TTC549 (cell line): Measurements from ENCODE around the gene CD84.
A peak's percentile ranks its signal among the peaks of the same experiment; 100 is the strongest.
"Not testable (repeated sequence)": the region's sequence is repeated elsewhere in the genome, so short reads cannot be mapped to it uniquely, and the experiment has no call there.

Source experiments
- FAIRE-seq: peaks from 2 replicates; lab custom pipeline; 2012; peaks lifted over from hg19 to GRCh38; lab: Jason Lieb, UNC

Gene CD84

DNA sequence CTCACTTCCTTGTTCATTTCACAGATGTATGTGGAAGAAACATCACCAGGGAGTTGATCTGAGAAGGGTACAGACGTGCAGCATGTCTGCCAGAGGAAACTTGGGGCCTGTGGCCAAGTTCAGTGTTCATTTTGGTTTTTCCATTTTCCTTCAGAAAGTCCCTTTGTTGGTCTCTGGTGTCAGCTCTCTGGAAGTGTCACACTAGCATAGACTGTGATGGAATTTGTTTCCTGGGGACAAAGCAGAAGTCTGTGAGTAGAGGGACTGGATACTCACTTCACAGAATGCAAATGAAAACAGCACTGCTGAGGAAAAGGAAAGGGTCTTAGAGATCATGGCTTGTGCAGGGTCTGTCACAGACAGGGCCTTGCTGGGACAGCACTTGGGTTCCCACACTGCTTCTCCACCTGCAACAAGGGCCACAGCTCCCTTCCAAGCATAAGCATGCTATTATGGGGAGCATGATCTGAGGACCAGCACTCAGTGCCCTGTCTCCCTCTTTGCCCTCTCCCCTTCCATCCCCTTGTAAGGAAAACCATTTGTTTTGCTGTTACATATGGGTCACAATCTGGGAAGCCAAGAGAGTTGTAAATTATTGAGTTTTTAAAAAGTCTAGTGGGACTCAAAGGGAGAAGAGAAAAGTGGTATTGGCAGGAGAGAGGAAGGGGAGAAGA is 31.4 kb upstream of the CD84 start:
- no peak for FAIRE-seq

- FAIRE-seq = no peak
Observed at GRCh38 chr1:160608941-160609340, 29.6 kb upstream of the CD84 start.

GRCh38 chr1:160608514-160608913 is 29.2 kb upstream of the CD84 start:
- FAIRE-seq = no peak

GRCh38 chr1:160608057-160608456 is 28.8 kb upstream of the CD84 start:
- no peak for FAIRE-seq

GRCh38 chr1:160607672-160608032 is 28.4 kb upstream of the CD84 start:
- no peak for FAIRE-seq

- FAIRE-seq = peak; percentile 97
Observed at GRCh38 chr1:160607011-160607671, 27.8 kb upstream of the CD84 start.

GRCh38 chr1:160606611-160607010 is 27.3 kb upstream of the CD84 start:
- no peak for FAIRE-seq

GRCh38 chr1:160605792-160606479 is 26.6 kb upstream of the CD84 start:
- no peak for FAIRE-seq

GRCh38 chr1:160605205-160605604 is 25.9 kb upstream of the CD84 start:
- no peak for FAIRE-seq

DNA sequence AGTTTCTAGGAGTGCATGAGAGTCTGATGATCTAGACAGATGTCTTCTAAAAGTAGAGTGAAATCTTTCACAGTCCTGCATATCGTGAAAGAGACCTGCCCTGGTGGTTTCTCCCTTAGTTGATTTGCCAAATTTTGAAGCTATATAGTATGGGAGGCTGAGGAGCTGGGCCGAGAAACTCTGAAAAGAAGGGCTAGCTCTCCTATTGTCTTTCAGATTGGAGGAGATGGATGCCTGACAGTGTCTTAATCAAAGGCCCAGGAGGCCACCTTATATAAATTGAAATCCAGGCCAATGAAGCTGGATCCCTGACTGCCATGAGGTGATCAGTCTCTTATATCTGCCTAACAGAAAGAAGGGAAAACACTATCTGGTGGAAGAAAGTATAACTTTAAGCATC is 18.4 kb upstream of the CD84 start:
- no peak for FAIRE-seq

DNA sequence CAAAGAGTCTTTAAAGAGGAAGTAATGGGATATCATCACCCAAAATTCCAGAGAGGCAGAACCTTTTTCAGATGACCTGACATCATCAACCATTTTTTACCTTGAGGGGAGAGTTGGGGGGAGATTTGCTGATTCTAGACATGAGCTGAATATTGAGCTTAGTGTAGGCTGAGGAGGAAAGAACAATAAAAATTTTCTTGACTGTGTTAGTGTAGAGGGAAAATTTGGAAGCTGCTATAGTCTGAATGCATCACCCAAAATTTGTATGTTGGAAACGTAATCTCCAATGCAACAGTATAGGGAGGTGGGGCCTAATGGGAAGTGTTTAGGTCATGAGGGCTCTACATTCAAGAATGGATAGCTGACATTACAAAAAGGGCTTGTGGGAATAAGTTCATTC is 17.8 kb upstream of the CD84 start:
- no peak for FAIRE-seq

DNA sequence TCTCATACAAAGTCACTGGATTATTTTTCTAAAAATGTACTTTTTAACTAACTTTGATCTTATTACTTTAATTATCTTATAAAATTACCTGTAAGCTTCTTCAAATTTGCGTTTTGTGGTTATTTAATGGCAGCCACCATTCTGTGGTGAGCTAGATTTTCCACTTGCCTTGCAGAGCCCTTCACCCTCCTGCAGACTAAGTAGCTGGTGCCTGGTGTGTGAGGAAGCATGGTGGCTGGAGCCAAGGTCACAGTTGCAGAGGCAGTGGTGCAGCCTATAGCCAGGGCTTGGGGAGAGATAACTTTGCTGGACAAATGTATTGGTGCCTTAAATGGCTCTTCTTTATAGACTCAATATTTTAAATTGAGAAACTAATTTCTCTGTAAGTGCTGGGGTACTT is 11.2 kb upstream of the CD84 start:
- no peak for FAIRE-seq

- FAIRE-seq = no peak
Observed at GRCh38 chr1:160588468-160588867, 9.2 kb upstream of the CD84 start.

- no peak for FAIRE-seq
Observed at GRCh38 chr1:160584784-160585183, 5.5 kb upstream of the CD84 start.

DNA sequence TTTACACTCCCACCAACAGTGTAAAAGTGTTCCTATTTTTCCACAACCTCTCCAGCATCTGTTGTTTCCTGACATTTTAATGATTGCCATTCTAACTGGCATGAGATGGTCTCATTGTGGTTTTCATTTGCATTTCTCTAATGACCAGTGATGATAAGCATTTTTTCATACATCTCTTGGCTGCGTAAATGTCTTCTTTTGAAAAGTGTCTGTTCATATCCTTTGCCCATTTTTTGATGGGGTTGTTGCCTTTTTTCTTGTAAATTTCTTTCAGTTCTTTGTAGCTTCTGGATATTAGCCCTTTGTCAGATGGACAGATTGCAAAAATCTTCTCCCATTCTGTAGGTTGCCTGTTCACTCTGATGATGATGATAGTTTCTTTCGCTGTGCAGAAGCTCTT is 3.7 kb upstream of the CD84 start:
- FAIRE-seq = not testable (repeated sequence)

- FAIRE-seq = no peak
Observed at GRCh38 chr1:160581961-160582360, 2.7 kb upstream of the CD84 start.

DNA sequence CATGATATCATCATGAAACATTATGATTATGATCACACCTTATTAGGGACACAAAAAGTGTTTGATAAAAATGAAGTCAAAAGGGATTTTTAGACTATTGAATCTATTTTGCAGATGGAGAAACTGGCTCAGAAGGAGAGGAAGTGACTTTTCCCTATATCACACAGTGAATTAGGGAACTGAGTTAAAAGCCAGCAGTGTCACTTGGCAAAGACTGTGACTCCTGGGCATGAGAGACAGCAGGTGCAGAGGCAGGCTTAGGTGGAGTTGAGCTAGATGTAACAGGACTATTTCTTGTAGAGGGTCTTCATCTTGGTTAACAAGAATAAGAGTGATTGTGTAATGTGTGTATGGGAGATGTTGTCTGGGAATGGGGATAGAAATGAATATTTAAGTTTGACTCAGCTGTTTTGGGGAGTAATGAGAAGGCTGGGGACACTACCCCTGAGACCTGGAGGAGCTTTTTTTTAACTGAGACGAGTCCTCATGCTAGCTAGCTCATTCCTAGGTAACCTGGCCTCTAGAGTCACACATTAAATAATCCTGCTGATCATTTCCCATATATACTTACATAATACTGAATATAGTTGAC is 1.0 kb upstream of the CD84 start:
- FAIRE-seq = no peak

- peak; percentile 52 for FAIRE-seq
Observed at GRCh38 chr1:160578525-160579191, 638 bp downstream of the CD84 start.

DNA sequence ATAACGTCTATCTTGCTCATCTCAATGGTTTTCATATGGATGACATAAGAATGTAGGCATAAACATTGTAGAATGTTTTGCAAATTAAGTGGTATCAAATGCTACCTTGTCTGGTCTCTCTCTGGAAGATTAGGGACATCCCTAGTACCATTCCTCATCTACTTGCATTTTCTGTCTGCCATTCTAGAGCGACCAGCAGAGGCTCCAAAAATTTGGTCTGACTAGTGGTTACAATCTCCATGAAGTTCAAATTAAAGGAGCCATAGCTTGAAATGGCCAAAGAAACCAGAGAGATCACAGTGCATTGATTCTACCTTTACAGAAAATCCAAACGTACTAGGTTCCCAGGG is 1.1 kb downstream of the CD84 start:
- no peak for FAIRE-seq

DNA sequence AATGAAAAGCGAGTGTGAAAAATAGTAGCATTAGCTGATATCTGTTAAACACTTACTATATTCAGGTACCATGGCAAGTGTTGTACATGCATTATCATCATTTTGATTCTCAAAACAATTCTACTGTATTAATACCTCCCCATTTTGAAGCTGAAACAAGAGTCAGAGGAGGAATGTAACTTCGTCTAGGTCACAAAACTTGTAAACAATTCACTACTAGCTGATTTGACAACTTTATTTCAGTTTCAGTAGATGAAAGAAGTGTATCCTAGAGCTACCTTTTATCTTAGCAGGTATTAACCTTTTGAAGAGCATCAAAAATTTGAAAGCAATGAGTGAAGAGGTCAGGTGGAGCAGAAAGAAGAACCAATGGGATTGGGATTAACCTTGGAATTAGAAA is 1.6 kb downstream of the CD84 start:
- FAIRE-seq = no peak

DNA sequence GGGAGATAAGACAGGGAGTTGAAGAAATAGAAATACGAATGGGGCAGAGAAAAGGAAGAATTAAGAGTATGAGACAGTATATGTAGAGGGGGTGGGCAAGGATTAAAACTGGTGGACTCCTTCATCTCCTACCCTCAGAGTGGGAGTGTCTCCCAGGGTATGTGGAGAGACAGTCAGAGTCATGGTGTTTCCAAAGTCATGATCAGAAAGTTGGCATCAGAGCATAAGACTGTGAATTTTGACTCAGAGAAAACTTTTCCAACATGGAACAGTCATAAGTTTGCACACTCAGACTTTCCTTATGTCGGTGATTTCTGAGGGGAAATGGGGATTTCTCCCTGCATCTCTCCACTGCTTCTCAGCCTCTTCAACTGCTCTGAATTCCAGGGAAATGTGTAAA is 2.4 kb downstream of the CD84 start:
- FAIRE-seq = no peak

- no peak for FAIRE-seq
Observed at GRCh38 chr1:160576390-160576789, 2.9 kb downstream of the CD84 start.

- FAIRE-seq = no peak
Observed at GRCh38 chr1:160575112-160575664, 4.1 kb downstream of the CD84 start.
